Loucy (cell line): ENCODE measurements around the gene SLC7A8.

Experiments used
- H2AFZ ChIP-seq: fragments of 200-600 bp; sonication (generic); 2 replicates; pipeline ENCODE4 v1.6.0; 2016; ENCODE audit warnings: antibody characterized with exemption, mild to moderate bottlenecking, low read length, moderate library complexity
- H3F3A ChIP-seq: fragments of 200-600 bp; 2 replicates; pipeline ENCODE4 v1.6.0; 2016; ENCODE audit warnings: antibody characterized with exemption, low read depth, mild to moderate bottlenecking
- H3K27me3 ChIP-seq: fragments of 200-600 bp; sonication (generic); 2 replicates; pipeline ENCODE4 v1.6.1; 2014; ENCODE audit warnings: low read length, mild to moderate bottlenecking; ENCODE audit not compliant: insufficient read depth, poor library complexity, severe bottlenecking
- H3K36me3 ChIP-seq: fragments of 200-600 bp; sonication (generic); 2 replicates; pipeline ENCODE4 v1.6.1; 2016; ENCODE audit warnings: low read length; ENCODE audit not compliant: insufficient read depth
- H3K4me1 ChIP-seq: fragments of 200-600 bp; sonication (generic); 2 replicates; pipeline ENCODE4 v1.5.1; 2014; ENCODE audit warnings: low read length, mild to moderate bottlenecking; ENCODE audit not compliant: insufficient read depth, poor library complexity, severe bottlenecking
- H3K4me2 ChIP-seq: fragments of 200-600 bp; sonication (generic); 2 replicates; pipeline ENCODE4 v1.6.0; 2014; ENCODE audit warnings: antibody characterized with exemption, low read length, low read depth, mild to moderate bottlenecking; ENCODE audit not compliant: poor library complexity, severe bottlenecking
- H3K4me3 ChIP-seq: fragments of 200-600 bp; sonication (generic); 2 replicates; pipeline ENCODE4 v1.5.1; 2014; ENCODE audit warnings: low read length, mild to moderate bottlenecking, mixed read lengths; ENCODE audit not compliant: poor library complexity, severe bottlenecking
- H3K79me2 ChIP-seq: fragments of 200-600 bp; sonication (generic); 2 replicates; pipeline ENCODE4 v1.6.1; 2014; ENCODE audit warnings: low read length; ENCODE audit not compliant: insufficient read depth
- H3K9ac ChIP-seq: fragments of 200-600 bp; sonication (generic); 2 replicates; pipeline ENCODE4 v1.6.0; 2014; ENCODE audit warnings: mild to moderate bottlenecking, low read depth, low read length, moderate library complexity; ENCODE audit not compliant: poor library complexity, severe bottlenecking
- H3K9me2 ChIP-seq: fragments of 200-600 bp; sonication (generic); replicated peaks from 2 replicates; pipeline ENCODE4 v1.6.1; 2016; ENCODE audit warnings: low read depth, low read length, mixed read lengths
- H3K9me3 ChIP-seq: fragments of 200-600 bp; sonication (generic); 2 replicates; pipeline ENCODE4 v1.6.1; 2014; ENCODE audit warnings: mild to moderate bottlenecking, antibody characterized with exemption, low read length, low read depth; ENCODE audit not compliant: insufficient read depth
- H4K20me1 ChIP-seq: fragments of 200-600 bp; sonication (generic); 2 replicates; pipeline ENCODE4 v1.6.0; 2014; ENCODE audit warnings: antibody characterized with exemption, low read length, mild to moderate bottlenecking; ENCODE audit not compliant: insufficient read depth, poor library complexity, severe bottlenecking
- EZH2phosphoT487 ChIP-seq: fragments of 200-600 bp; IDR thresholded peaks from 2 replicates; pipeline ENCODE4 v1.6.1; 2018; ENCODE audit warnings: antibody characterized with exemption, mild to moderate bottlenecking, moderate library complexity, borderline replicate concordance
- TF ChIP-seq, protein P1 (sequence below): fragments of 200-600 bp; sonication (generic); conservative IDR thresholded peaks from 2 replicates; pipeline ENCODE4 v1.5.1; 2014; ENCODE audit warnings: mild to moderate bottlenecking, antibody characterized with exemption, low read length

SLC7A8 gene

GRCh38 chr14:23162800-23163199 is 20.7 kb downstream of the SLC7A8 start:
- Histone ChIP-seq H3K36me3 (no peaks in the 10 kb centered on the region), H4K20me1 (no peaks in the 10 kb centered on the region), H3K79me2 (no peaks in the 10 kb centered on the region), H3K4me2 (no peak overlapping the region), H3K4me3 (no peak overlapping the region), H3K4me1 (no peaks in the 10 kb centered on the region), H3F3A (no peaks in the 10 kb centered on the region), H3K27me3 (no peaks in the 10 kb centered on the region), H3K9ac (no peak overlapping the region), H3K9me2 (no peaks in the 10 kb centered on the region), H3K9me3 (no peaks in the 10 kb centered on the region), H2AFZ (peak overlapping the region; percentile 62; the same call in 1 of the 2 replicates)
- TF ChIP-seq EZH2phosphoT487, result no peak
- TF ChIP-seq, protein P1, sequence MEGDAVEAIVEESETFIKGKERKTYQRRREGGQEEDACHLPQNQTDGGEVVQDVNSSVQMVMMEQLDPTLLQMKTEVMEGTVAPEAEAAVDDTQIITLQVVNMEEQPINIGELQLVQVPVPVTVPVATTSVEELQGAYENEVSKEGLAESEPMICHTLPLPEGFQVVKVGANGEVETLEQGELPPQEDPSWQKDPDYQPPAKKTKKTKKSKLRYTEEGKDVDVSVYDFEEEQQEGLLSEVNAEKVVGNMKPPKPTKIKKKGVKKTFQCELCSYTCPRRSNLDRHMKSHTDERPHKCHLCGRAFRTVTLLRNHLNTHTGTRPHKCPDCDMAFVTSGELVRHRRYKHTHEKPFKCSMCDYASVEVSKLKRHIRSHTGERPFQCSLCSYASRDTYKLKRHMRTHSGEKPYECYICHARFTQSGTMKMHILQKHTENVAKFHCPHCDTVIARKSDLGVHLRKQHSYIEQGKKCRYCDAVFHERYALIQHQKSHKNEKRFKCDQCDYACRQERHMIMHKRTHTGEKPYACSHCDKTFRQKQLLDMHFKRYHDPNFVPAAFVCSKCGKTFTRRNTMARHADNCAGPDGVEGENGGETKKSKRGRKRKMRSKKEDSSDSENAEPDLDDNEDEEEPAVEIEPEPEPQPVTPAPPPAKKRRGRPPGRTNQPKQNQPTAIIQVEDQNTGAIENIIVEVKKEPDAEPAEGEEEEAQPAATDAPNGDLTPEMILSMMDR, result no peak

GRCh38 chr14:23162005-23162404 is 21.5 kb downstream of the SLC7A8 start:
- no peak for TF ChIP-seq EZH2phosphoT487
- TF ChIP-seq, protein P1, result no peak
- H3K4me3 ChIP-seq, result no peak overlapping the region
- no peaks in the 10 kb centered on the region for H3K4me1 ChIP-seq
- no peaks in the 10 kb centered on the region for H3K9me2 ChIP-seq
- H2AFZ ChIP-seq, result no peak overlapping the region
- no peaks in the 10 kb centered on the region for H3K79me2 ChIP-seq
- H3K27me3 ChIP-seq, result peaks cover 5% of the 10 kb centered on the region
- no peaks in the 10 kb centered on the region for H3K9me3 ChIP-seq
- H3K36me3 ChIP-seq, result no peaks in the 10 kb centered on the region
- no peaks in the 10 kb centered on the region for H3F3A ChIP-seq
- no peaks in the 10 kb centered on the region for H4K20me1 ChIP-seq
- H3K4me2 ChIP-seq, result no peak overlapping the region
- no peak overlapping the region for H3K9ac ChIP-seq

DNA sequence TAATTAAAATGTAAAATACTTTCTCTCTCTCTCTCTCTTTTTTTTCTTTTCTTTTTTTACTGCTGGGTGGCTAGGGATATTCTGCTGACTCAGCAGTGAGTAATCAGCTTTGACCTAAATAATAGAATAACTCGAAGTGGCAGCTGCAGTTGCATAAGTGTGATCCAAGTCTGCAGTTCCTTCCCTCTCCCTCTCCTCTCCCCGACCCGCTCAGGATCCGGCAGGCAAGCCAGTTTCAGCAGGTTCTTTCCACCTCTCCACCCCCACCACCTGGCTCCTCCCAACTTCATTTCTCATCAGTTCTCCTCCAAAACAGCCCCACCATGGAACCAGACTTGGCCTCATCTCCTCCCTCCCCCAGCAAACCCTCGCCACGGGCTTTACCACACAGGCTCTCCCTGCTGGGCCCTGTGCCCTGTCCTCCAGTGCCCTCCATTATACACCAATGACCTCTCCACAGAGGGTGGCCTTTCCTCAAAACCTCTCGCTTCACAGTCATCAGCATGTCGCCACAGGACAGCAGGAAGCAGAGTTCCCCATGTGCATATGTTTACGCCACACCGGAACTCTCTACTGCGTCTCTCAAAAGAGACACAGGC is 22.4 kb downstream of the SLC7A8 start:
- H3K36me3 ChIP-seq, result no peaks in the 10 kb centered on the region
- no peak overlapping the region for H3K4me2 ChIP-seq
- no peaks in the 10 kb centered on the region for H3K79me2 ChIP-seq
- no peaks in the 10 kb centered on the region for H3F3A ChIP-seq
- H3K4me3 ChIP-seq, result no peak overlapping the region
- H3K4me1 ChIP-seq, result no peaks in the 10 kb centered on the region
- TF ChIP-seq EZH2phosphoT487, result no peak
- TF ChIP-seq, protein P1, result no peak
- no peak overlapping the region for H3K9ac ChIP-seq
- no peaks in the 10 kb centered on the region for H3K9me2 ChIP-seq
- H4K20me1 ChIP-seq, result no peaks in the 10 kb centered on the region
- H3K27me3 ChIP-seq, result peaks cover 14% of the 10 kb centered on the region
- H3K9me3 ChIP-seq, result no peaks in the 10 kb centered on the region
- H2AFZ ChIP-seq, result no peak overlapping the region
